HG02970 (cell line): ENCODE results near the gene MARCHF6.
"Not testable (repeated sequence)": the region's sequence is repeated elsewhere in the genome, so short reads cannot be mapped to it uniquely, and the experiment has no call there.

Experiments
- ATAC-seq: cut with Tn5 transposase; IDR thresholded peaks from one replicate; pipeline ENCODE4 v1.9.1; 2021; ENCODE audit warnings: mild to moderate bottlenecking, moderate library complexity, moderate number of reproducible peaks; ENCODE audit not compliant: unreplicated experiment, low FRiP score

The MARCHF6 gene

DNA sequence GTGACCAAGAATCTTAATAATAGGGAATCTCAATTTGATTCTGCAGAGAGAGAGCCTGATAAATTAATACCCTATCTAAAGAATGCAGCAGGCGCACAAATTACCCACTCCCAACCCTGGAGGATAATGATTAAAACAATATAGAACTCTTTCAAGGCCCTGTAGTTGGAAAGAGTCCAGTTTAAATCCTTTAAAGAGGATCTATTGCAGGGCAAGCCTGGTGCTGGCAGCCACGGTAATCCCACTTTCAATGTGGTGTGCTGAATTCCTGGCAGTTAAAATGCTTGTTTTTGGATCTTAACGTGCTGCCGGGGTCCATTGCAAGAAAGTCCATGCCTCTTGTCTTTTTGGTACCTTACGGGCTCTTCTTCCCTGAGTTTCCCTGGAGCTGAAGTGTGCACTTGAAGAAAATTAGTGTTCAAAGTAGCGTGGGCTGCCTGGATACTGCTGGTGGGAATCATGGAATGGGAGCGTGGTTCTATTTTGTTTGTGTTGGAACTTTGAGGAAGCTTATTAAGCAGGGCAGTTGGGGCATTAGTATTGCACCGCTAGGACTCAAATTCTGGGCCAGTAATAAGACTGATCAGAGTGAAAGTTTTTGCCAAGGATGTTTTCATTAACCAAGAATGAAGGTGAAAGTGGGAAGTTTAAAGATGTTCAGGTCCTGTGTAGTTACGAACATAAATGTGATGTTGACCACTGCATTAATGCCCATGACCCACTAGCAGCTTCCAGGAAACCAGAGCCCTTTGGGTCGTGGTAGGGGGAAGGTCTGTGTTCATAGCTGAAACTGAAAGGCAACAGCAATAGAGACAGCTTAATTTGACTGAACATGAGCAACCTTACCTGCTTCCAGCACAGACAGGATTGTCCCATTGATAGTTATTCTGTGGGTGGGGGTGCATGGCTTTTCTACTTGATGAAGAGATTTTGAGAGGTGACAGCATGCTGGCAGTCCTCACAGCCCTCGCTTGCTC is 20.8 kb downstream of the MARCHF6 start:
- no peak for ATAC-seq

DNA sequence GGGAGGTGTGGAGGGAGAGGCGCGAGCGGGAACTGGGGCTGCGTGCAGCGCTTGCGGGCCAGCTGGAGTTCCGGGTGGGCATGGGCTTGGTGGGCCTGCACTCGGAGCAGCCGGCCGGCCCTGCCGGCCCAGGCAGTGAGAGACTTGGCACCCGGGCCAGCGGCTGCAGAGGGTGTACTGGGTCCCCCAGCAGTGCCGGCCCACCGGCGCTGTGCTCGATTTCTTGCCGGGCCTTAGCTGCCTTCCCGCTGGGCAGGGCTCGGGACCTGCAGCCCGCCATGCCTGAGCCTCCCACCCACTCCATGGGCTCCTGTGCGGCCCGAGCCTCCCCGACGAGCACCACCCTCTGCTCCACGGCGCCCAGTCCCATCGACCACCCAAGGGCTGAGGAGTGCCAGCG is 21.7 kb downstream of the MARCHF6 start:
- ATAC-seq = not testable (repeated sequence)

DNA sequence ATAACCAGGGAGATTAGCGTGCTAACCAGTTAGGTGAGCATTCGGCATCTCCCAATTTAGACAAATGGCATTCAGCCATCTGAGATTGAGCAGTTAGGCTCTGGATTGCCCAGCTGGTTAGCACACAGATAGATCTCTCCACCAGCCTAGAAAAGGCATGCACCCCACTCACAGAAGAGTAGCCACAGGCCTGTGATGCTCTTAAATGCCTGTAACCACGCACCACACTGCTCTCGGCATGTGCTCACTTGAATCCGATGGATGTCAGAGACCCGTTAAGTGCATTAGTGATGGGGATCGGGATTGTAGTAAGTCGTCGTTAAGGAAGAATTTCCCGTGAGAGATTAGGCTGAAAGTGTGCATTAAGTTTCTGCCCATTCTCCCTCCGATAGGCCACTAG is 23.0 kb downstream of the MARCHF6 start:
- ATAC-seq = no peak

DNA sequence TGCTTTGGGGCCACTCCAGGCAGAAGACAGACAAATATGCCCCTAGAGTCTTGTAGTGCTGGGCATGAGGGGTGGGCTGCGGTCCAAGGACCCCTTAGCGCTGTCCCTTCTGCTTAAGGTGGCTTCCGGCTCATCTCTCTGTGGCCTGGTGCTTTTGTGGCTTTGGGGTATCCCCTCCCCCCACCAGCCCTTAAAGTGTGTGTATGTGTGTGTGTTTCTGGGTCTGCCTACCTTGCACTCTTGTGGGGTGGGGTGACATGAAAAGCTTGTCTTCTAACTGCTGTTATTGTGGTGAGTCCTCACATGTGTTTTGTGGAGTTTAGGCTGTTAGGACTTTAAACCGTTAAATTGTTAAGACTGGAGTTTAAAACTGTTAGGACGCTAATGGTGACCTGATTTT is 23.6 kb downstream of the MARCHF6 start:
- ATAC-seq = no peak

DNA sequence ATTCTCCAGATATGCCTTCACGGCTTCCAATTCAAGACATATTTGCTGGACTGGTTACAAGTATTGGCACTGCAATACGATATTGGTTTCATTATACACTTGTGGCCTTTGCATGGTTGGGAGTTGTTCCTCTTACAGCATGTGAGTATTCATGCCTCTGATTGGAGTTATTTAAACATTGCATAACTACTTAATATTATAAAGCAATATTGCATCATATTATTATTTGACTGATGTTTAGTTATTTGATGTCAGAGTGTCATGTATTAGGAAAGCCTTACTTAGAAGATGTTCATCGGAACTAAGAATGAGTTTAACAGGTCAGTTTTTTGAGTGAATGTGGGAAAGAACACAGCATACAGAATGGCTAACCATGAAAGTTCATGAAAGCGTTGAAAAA is 28.3 kb downstream of the MARCHF6 start:
- ATAC-seq = no peak

DNA sequence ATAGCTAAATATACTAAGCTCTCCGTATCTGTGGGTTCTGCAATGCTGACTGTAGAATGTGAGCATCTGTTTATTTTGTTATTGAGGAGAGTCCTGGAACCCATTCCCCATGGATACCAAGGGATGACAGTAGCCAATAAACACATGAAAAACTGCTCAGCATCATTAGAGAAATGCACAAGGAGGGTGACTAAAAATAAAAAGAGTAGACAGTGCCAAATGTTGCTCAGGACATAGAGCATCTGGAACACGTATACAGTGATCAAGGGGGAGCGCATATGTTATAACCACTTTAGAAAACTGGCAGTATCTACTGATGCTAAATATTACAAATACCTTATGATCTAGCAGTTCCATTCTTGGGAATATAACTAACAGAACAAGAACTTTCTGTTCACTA is 31.0 kb downstream of the MARCHF6 start:
- ATAC-seq = no peak

DNA sequence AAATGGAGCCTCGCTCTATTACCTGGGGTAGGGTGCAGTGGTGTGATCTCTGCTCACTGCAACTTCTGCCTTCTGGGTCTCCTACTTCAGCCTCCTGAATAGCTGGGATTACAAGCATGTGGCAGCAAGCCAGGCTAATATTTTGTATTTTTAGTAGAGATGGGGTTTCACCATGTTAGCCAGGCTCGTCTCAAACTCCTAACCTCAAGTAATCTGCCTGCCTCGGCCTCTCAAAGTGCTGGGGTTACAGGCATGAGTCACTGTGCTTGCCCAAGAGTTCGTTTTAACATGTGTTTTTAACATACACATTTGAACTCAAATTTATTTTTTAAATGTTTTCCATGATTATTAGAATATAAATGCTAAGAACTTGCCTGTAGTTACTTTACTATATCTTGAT is 34.2 kb downstream of the MARCHF6 start:
- ATAC-seq = no peak

DNA sequence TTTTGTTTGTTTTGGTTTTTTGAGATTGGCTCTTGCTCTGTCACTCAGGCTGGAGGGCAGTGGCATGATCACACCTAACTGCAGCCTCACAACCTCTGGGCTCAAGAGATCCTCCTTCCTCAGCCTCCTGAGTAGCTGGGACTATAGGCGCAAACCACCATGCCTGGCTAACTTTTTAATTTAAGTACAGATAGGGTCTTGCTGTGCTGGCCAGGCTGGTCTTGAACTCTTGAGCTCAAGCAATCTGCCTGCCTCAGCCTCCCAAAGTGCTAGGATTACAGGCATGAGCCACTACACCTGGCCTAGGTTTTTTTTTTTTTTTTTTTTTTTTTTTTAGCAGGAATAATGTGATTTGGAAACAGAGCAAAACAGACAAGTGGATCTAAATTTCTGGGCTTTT is 37.6 kb downstream of the MARCHF6 start:
- ATAC-seq = no peak

DNA sequence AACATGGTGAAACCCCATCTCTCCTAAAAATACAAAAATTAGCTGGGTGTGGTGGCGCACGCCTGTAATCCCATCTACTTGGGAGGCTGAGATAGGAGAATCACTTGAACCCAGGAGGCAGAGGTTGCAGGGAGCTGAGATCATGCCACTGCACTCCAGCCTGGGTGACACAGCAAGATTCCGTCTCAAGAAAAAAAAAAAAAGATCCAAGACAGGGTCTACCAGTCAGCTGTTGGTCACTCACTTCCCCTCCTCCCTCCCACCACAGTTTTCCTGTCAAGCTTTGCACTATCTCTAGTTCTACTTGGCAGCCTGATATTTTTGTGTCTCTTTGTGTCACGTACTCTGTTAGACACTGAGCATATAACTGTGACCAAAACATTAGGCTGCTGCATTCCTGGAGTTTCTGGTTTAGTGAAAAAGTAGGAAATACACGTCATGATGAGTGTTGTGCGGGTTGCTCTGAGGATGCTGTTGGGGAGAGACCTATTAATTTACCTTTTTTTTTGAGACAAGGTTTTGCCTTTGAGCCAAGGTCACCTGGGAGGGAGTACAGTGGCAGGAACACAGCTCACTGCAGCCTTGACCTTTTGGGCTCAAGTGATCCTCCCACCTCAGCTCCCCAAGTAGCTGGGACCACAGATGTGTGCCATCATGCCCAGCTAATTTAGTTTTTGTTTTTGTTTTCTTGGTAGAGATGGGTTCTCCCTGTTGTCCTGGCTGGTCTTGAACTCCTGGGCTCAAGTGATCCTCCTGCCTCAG is 39.3 kb downstream of the MARCHF6 start:
- ATAC-seq = not testable (repeated sequence)

DNA sequence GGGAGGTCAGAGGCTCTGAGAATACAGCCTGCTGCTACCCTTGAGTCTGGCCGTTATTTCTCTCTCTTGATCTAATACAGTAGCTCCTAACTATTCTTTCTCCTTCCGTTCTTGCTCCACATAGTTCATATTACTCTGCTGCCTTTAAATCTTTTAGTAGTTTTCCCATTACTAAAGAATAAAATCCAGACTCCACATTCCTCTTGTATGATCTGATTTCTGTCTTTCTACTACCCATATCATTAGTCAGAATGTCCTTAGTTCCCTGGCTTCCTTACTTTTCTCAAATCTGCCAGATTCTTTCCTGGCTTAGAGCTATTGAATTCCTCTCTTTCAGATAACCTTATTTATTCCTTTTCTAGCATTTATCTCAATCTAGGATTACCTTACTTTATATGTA is 40.0 kb downstream of the MARCHF6 start:
- ATAC-seq = no peak

DNA sequence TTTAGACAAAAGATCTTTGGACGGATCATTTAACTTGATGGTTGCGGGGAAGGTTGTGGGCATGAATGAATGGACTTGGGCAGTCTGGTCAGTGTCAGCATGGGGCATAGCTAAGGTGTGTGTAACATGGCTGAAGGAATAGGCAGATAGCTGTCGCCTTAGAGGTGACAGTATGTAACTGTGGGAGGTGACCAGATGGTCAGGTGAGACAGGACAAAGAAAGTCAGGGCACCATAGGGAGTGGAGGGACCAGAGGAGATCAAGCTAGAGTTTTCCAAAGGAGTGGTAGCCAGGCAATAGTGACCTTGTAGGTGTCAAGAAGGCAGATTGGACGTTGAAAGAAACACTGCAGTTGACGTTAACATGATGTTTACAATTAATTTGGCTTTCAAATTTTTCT is 43.1 kb downstream of the MARCHF6 start:
- no peak for ATAC-seq

DNA sequence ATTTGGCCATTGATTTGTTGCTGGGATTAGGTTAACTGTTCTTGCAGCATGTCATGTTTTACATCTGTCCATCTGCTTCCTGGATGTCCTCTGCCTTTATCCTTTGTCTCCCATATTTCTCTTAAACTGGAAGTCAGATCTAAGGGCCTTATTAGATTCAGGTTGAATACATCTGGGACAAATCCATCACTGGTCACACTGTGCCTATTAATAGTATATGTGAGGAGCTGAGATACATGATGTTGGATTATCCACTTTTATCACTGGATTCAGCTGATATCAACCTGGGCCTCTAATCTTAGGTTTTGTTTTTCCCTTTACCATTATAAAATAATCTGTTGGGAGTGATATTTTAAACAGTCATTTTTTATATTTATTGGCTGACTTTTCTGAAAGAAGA is 46.3 kb downstream of the MARCHF6 start:
- no peak for ATAC-seq

DNA sequence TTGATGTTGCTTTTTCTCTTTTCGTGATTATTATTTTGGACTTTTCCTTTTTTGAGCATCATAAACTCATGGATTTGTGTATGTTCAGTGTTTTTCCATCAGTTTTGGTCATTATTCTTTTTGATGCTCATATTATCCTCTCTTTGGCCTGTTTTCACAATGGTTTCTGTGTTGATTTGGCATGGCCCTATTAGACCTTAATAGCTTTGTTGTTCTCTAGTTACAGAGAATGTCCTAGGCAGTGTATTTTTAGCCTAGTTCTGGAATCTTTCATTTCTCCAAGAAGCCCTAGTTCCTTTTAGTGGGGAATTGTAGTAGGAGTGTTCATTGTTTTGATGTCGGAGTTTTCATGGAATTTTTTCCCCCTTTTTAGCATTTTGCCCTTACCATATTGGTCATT is 46.9 kb downstream of the MARCHF6 start:
- ATAC-seq = no peak

DNA sequence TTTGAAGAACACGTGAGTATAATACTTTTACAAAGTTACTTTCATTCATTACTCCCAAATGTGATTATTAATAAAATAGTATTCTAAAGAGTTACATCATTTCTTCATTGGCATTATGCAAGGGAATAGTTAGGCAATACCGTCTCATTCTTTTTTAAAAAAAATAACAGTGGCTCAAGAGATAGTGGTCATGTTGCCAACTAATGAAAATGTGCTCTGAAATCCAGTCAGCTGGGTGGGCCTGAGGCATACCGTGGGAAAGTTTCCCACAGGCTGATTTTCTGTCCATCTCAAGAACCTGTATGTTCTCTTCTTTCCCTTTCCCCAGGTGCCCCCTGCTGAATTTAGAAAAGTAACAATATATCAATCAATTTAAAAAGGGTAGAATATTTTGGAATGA is 47.3 kb downstream of the MARCHF6 start:
- no peak for ATAC-seq

DNA sequence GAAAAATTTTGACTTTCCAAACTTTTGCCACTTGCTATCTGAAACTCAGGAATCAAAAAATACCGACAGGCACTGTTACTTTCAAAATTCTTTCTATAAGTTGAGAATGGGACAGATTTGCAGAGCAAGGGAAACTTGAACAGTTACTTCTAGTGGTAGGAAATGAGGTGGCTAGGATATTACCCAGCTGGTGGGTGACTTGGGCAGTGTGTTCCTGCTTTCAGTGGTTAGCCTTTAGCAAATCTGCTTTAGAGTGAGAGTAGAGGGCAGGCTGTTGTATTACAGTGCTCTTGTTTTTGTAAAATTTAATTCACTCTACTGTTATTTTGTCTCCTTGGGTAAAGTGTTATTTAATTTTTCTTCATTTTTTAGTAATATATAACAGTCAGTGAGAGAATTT is 48.0 kb downstream of the MARCHF6 start:
- no peak for ATAC-seq
